ENCODE data around the gene ITFG2.
"Not testable (repeated sequence)": the region's sequence is repeated elsewhere in the genome, so short reads cannot be mapped to it uniquely, and the experiment has no call there.

Gene ITFG2

DNA sequence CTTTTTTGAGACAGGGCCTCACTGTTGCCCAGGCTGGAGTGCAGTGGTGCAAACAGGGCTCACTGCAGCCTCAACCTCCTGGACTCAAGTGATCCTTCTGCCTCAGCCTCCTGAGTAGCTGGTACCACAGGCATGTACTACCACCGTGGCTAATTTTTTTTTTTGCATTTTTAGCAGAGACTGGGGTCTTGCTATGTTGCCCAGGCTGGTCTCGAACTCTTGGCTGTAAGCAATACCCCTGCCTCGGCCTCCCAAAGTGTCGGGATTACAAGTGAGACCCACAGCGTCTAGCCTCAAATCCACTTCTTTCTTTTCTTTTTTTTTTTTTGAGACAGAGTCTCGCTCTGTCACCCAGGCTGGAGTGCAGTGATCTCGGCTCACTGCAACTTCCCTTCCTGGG is 50.9 kb downstream of the ITFG2 start:
- DNase-seq (ENCODE audit: low read depth in 2 of 2): not testable (repeated sequence)

DNA sequence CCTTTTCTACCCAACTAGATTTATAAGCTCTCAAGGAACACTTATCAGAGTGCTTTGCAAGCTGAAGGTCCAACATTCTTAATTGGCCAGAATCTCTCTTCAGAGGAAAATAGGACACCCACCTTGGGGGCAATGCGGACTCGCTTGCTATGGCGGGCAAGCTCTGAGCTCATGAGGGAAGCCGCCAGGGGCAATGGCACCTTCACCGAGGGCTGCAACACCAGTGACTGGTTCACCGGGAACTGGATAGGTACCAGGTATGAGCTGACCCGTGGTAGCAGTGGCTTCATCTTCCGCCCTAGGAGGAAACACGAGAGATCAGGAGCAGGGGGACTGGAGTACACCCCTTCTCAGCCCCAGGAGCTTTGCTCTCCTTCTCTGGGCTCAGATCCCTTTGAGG is 51.7 kb downstream of the ITFG2 start:
- DNase-seq (ENCODE audit: low read depth in 2 of 2): no peak

DNA sequence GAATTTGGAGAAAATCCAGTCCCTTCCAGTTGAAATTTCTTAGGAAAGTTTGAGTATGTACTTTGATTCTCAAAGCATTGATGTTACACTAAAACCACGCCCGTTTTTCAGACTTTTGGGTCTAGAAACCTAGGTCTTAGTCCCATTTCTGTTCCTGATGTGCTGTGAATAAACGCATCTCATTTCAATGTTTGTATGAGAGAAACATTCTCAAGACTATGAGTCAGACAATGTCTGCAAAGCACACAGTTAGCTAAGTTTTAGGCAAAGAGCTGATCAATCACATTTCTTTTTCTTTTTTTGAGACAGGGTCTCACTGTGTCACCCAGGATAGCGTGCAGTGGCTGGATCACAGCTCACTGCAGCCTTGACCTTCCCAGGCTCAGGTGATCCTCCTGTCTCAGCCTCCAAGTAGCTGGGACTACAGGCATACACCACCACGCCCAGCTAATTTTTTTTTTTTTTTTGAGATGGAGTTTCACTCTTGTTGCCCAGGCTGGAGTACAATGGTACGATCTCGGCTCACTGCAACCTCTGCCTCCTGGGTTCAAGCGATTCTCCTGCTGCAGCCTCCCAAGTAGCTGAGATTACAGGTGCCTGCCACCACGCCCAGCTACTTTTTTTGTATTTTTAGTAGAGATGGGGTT is 56.6 kb downstream of the ITFG2 start:
- DNase-seq (ENCODE audit: low read depth in 2 of 2): not testable (repeated sequence)
